ENCODE results near the gene SCGB1A1. TPM values are rescaled to one million over a fixed set of nuclear protein-coding genes. Genes with fewer than 3 reads are reported as not detected.

Gene SCGB1A1
- total and polyA plus RNA-seq, 7 donors: 0.35 TPM; not detected in 6

- H3K27me3 ChIP-seq (ENCODE audit: insufficient read depth in 3 of 3, low read length in 2 of 3): no peaks in the 10 kb centered on the region
- peaks cover 0 to 12% of the 10 kb centered on the region in 2 donors for H3K36me3 ChIP-seq (ENCODE audit: insufficient read depth in 1 of 2, low read depth in 1 of 2)
- intact Hi-C loops (cut with DNase I): loop anchor here in 1 of 2 donors (10.0 kb wide), 2 partner anchors 303 to 473 kb away; no protein-coding TSS in a partner anchor
- TF ChIP-seq CTCF (IDR thresholded peaks at IDR 0.05): no peak
- ATAC-seq (no peak), DNase-seq (no peak)
- WGBS, 3 donors: 83 to 87% (median 86%) methylated on average over 16 of the region's 16 CpGs
- H3K9me3 ChIP-seq: no peaks in the 10 kb centered on the region
- peaks cover 4% of the 10 kb centered on the region for H3K4me1 ChIP-seq
- H3K27ac ChIP-seq: no peak overlapping the region
- no peak overlapping the region for H3K4me3 ChIP-seq
Observed at GRCh38 chr11:62391642-62392425, 27.0 kb upstream of the SCGB1A1 start.

GRCh38 chr11:62392506-62392905, 26.3 kb upstream of the SCGB1A1 start:
- H3K4me3 ChIP-seq: no peak overlapping the region
- H3K9me3 ChIP-seq: no peaks in the 10 kb centered on the region
- peaks cover 0 to 12% of the 10 kb centered on the region in 2 donors for H3K36me3 ChIP-seq (ENCODE audit: insufficient read depth in 1 of 2, low read depth in 1 of 2)
- intact Hi-C loops (cut with DNase I): loop anchor here in 1 of 2 donors (10.0 kb wide), 2 partner anchors 302 to 472 kb away; no protein-coding TSS in a partner anchor
- peaks cover 4% of the 10 kb centered on the region for H3K4me1 ChIP-seq
- TF ChIP-seq CTCF (IDR thresholded peaks at IDR 0.05): no peak
- DNase-seq (no peak), ATAC-seq (no peak)
- no peaks in the 10 kb centered on the region for H3K27me3 ChIP-seq (ENCODE audit: insufficient read depth in 3 of 3, low read length in 2 of 3)
- no peak overlapping the region for H3K27ac ChIP-seq
- 75 to 86% (median 82%) methylated on average over 3 of the region's 3 CpGs for WGBS, 3 donors

DNA sequence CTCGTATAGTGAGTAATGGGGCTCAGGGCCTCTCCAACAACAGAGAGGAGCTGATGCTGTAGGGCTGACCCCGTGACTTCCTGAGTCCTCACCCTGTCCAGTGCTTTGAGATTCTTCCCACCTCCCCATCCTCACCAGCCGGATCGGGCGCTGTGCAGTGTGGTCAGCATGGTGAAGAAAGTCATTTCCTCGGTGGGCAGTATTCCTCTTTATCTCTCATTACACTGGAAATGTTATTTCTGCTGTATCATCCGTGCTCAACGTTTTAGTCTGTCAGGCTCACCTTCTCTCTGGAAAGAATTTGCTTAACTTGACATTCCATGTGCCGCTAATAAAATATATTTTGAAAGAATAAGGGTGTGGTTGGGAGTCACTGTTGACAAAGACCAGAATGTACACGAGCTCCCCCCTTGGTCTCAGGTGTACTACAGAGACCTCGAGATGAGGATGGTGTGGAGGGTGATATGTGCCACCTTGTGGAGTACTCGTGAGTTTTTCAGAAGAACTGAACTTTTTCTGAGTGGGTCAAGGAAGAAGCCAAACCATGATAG, 25.7 kb upstream of the SCGB1A1 start:
- DNase-seq (no peak), ATAC-seq (no peak)
- Histone ChIP-seq H3K9me3 (no peaks in the 10 kb centered on the region), H3K4me1 (peaks cover 9% of the 10 kb centered on the region), H3K27me3 (ENCODE audit: insufficient read depth in 3 of 3, low read length in 2 of 3) (no peaks in the 10 kb centered on the region), H3K27ac (no peak overlapping the region), H3K4me3 (no peak overlapping the region), H3K36me3 (ENCODE audit: insufficient read depth in 1 of 2, low read depth in 1 of 2) (peaks cover 0 to 12% of the 10 kb centered on the region in 2 donors)
- no peak for TF ChIP-seq CTCF (IDR thresholded peaks at IDR 0.05)
- WGBS, 3 donors: 59 to 67% (median 63%) methylated on average over 12 of the region's 12 CpGs
- intact Hi-C loops (cut with DNase I): loop anchor here in 1 of 2 donors (10.0 kb wide), 2 partner anchors 302 to 472 kb away; no protein-coding TSS in a partner anchor

- no peak overlapping the region for H3K4me3 ChIP-seq
- 43 to 71% (median 54%) methylated on average over 5 of the region's 5 CpGs for WGBS, 3 donors
- no peak for TF ChIP-seq CTCF (IDR thresholded peaks at IDR 0.05)
- DNase-seq (no peak), ATAC-seq (no peak)
- peaks cover 11% of the 10 kb centered on the region for H3K4me1 ChIP-seq
- H3K27ac ChIP-seq: no peak overlapping the region
- H3K27me3 ChIP-seq (ENCODE audit: insufficient read depth in 3 of 3, low read length in 2 of 3): no peaks in the 10 kb centered on the region
- no peaks in the 10 kb centered on the region for H3K9me3 ChIP-seq
- peaks cover 0 to 12% of the 10 kb centered on the region in 2 donors for H3K36me3 ChIP-seq (ENCODE audit: insufficient read depth in 1 of 2, low read depth in 1 of 2)
- intact Hi-C loops (cut with DNase I): loop anchor here in 1 of 2 donors (10.0 kb wide), 2 partner anchors 301 to 471 kb away; no protein-coding TSS in a partner anchor
Observed at GRCh38 chr11:62393735-62394134, 25.1 kb upstream of the SCGB1A1 start.

All from psoas muscle (tissue), 8 donors.